ENCODE measurements around the gene RHCE.
"Not testable (repeated sequence)": the region's sequence is repeated elsewhere in the genome, so short reads cannot be mapped to it uniquely, and the experiment has no call there.

Gene RHCE

DNA sequence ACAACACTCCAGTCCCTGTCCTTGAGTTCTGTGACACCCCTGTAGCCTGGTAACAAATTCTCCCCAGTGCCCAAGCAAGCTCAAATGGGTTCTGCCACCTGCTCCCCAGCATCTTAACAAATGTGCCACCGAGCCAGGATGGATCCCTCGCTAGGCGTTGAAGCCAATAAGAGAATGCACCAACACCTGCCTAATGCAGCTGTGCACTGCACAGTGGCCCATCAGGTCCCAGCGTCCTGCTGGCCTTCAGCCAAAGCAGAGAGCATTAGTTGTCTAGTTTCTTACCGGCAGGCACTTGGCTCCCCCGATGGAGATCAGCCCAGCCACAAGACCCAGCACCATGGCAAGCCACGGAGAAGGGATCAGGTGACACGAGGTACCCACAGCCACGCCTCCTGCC is 31.9 kb downstream of the RHCE start:
- not testable (repeated sequence) for H3K4me1 Mint-ChIP-seq (ENCODE audit: low read depth); H3K27me3 Mint-ChIP-seq; H3K4me3 Mint-ChIP-seq; H3K9me3 Mint-ChIP-seq (ENCODE audit: low read depth); H3K27ac Mint-ChIP-seq; H3K36me3 Mint-ChIP-seq

DNA sequence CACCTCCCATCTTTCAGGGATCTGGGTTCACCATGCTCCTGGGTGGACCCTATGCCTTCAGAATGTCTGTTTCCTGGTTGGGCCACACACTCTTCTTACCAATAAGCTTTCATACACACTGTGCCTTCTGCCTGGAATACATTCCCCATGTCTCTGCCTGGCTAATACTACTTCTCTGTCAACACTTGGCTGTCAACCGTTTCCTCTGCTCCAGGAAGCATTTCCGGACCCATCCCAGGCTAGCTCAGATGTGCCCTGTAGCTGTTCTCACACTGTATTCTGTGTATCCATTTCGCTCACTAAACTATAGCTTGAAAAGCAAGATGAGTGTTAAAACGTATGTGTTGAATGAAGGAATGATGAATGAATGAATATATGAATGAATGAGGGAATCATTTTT is 33.5 kb downstream of the RHCE start:
- H3K27ac Mint-ChIP-seq; H3K9me3 Mint-ChIP-seq (ENCODE audit: low read depth); H3K4me1 Mint-ChIP-seq (ENCODE audit: low read depth); H3K4me3 Mint-ChIP-seq; H3K36me3 Mint-ChIP-seq; H3K27me3 Mint-ChIP-seq: not testable (repeated sequence)

DNA sequence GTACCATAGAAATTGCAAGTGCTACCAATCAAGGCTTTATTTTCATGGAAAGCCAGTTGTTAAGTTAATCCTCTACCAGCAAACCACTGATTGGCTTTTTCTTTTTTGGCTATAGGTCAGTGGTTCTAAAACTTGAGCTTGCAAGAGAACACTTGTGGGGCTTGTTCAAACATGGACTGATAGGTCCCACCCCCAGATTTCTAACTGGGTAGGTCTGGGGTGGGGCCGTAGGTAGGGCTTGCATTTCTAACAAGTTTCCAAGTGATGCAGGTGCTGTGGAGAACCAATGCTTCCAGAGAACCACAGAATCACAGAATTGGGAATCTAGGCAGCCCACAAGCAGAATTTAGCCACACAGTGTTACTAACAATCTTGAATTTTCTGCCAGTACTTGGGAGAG is 36.8 kb downstream of the RHCE start:
- not testable (repeated sequence) for H3K4me3 Mint-ChIP-seq; H3K4me1 Mint-ChIP-seq (ENCODE audit: low read depth); H3K27ac Mint-ChIP-seq; H3K27me3 Mint-ChIP-seq; H3K36me3 Mint-ChIP-seq; H3K9me3 Mint-ChIP-seq (ENCODE audit: low read depth)

DNA sequence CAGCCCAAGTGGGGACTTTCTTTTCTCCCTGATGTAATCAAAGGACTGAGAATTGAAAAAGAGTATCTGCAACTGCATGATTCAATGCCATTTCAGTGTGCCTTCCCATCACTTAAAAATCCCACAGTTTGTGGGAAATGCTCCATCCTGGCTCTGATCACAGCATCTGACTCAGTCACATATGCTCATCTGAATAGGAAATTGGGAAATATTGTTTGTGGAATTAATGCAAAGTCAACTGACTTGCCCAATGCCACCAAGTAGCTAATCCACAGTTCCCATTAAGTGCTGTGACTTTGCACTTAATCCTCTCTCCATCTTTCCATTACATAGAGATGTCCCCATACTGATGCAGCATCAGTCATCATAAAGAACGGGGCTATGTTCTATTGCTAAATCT is 37.5 kb downstream of the RHCE start:
- H3K27me3 Mint-ChIP-seq; H3K36me3 Mint-ChIP-seq; H3K9me3 Mint-ChIP-seq (ENCODE audit: low read depth); H3K4me3 Mint-ChIP-seq; H3K27ac Mint-ChIP-seq; H3K4me1 Mint-ChIP-seq (ENCODE audit: low read depth): not testable (repeated sequence)

DNA sequence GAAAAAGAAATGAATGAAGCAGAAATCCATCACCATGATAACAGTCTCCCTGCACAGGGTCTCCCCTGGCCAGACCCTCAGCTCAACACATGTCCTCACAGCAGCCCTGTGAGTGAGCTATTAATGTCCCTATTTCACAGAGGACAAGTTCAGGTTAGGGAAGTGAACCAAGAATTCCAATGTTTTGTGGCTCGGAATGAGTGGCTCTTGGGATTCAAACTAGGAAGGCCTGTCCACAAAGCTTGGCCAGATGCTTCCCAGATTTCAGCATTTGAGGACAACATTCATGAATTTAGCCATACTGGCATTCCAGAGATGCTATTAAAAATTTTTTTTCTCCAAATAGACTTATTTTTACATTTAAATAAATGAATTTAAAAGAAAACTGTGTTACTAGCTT is 38.1 kb downstream of the RHCE start:
- not testable (repeated sequence) for H3K27ac Mint-ChIP-seq; H3K4me1 Mint-ChIP-seq (ENCODE audit: low read depth); H3K36me3 Mint-ChIP-seq; H3K4me3 Mint-ChIP-seq; H3K27me3 Mint-ChIP-seq; H3K9me3 Mint-ChIP-seq (ENCODE audit: low read depth)

DNA sequence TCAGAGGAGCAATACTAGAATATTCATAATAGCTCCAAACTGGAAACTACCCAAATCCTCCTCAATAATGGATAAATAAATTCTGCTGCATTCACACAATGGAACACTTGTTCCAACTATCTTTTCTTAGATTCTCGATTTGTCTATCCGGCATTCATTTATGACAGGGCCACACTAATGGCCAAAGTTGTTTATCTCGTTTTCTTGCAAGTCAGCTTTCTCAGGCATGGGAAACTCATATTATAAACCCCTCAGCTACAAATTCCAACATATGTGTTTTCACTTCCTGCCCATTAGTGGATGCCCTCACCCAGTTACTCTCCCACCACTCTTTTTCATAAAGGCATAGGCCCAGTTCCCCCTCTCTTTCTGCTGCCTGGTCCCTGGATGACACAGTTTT is 42.3 kb downstream of the RHCE start:
- not testable (repeated sequence) for H3K4me3 Mint-ChIP-seq; H3K4me1 Mint-ChIP-seq (ENCODE audit: low read depth); H3K27ac Mint-ChIP-seq; H3K9me3 Mint-ChIP-seq (ENCODE audit: low read depth); H3K27me3 Mint-ChIP-seq; H3K36me3 Mint-ChIP-seq

DNA sequence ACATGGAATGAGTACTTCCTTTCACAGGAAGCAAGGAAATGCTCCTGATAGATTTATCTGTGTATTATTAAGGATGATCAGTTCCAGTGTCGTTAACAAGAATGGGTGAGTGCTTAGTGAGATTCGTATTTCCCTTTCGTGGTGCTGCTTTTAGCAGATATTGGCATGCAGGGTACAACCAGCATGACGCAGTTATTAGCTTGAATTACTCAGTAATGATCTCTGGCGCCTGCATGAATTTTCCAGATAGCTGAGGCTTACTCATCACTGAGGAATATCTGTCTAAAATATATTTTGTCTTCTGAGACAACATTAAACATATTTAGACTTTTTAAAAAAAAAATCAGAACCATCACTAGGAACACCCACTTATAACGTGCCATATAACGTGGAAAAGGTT is 48.9 kb downstream of the RHCE start:
- H3K36me3 Mint-ChIP-seq; H3K4me3 Mint-ChIP-seq; H3K9me3 Mint-ChIP-seq (ENCODE audit: low read depth); H3K27ac Mint-ChIP-seq; H3K4me1 Mint-ChIP-seq (ENCODE audit: low read depth); H3K27me3 Mint-ChIP-seq: not testable (repeated sequence)

GRCh38 chr1:25369691-25370271 is 50.8 kb downstream of the RHCE start:
- not testable (repeated sequence) for H3K27ac Mint-ChIP-seq; H3K9me3 Mint-ChIP-seq (ENCODE audit: low read depth); H3K36me3 Mint-ChIP-seq

DNA sequence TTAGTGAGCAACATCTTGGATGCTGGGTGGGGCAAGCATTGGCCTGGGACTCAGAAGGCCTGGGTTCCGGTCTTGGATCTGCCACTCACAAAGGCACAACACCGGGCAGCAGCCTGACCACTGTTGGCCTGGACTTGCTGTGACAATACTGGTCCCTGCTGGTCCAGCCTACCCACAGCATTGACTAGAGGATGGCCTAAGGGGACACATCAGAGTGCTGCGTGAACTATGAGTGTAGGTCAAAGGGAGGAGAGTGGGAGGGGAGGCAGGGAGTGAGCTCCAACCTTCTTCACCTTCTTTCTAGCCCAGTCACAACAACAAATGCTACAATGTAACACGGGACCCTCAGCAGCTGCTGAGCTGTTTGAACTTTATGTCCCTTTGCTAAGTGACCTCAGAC is 51.4 kb downstream of the RHCE start:
- Mint-ChIP-seq H3K27me3 (no peaks in the 10 kb centered on the region), H3K9me3 (ENCODE audit: low read depth) (no peaks in the 10 kb centered on the region), H3K4me3 (no peak overlapping the region), H3K27ac (no peak overlapping the region), H3K36me3 (no peaks in the 10 kb centered on the region), H3K4me1 (ENCODE audit: low read depth) (no peaks in the 10 kb centered on the region)

More at GRCh38 chr1:25369691-25370271, 50.8 kb downstream of the RHCE start:
- not testable (repeated sequence) for H3K4me1 Mint-ChIP-seq (ENCODE audit: low read depth); H3K27me3 Mint-ChIP-seq; H3K4me3 Mint-ChIP-seq

DNA sequence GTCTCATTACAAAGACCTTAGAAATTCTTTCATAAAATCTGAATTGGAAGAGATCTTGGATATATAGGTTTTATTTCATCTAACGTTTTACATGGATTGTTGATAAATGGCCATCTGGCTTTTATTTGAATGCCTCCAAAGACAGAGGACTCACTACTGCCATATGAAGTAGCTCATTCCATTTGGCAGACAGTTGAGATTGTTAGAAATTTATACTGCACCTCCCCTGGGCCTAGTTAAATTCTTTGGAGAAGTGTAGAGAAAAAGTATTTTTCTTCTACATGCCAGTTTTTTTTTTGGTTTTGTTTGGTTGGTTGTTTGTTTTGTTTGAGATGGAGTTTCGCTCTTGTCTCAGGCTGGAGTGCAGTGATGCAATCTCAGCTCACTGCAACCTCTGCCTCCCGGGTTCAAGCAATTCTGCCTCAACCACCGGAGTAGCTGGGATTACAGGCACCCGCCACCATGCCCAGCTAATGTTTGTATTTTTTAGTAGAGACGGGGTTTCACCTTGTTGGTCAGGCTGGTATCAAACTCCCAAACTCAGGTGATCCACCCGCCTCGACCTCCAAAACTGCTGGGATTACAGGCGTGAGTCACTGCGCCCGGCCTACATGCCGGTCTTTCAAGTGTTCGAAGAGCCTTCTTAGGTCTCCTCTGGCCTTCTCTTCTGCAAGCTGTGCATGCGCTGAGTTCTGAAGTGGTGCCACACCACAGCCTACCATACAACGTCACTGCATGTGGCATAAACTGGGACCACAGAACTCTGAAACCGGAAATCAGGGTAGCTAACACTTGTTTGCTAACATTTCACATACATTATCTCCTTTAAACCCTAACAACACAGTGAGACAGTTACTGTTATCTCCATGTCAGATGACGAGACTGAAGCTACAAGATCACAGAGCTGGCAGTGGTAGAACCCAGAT is 57.7 kb downstream of the RHCE start:
- H3K4me3 Mint-ChIP-seq; H3K27me3 Mint-ChIP-seq; H3K27ac Mint-ChIP-seq; H3K36me3 Mint-ChIP-seq; H3K9me3 Mint-ChIP-seq (ENCODE audit: low read depth): not testable (repeated sequence)
- peaks cover 13% of the 10 kb centered on the region for H3K4me1 Mint-ChIP-seq (ENCODE audit: low read depth)

- H3K4me3 Mint-ChIP-seq = no peak overlapping the region
- peaks cover 20% of the 10 kb centered on the region for H3K4me1 Mint-ChIP-seq (ENCODE audit: low read depth)
- H3K27ac Mint-ChIP-seq = peak overlapping the region; percentile 91
- H3K27me3 Mint-ChIP-seq = no peaks in the 10 kb centered on the region
- no peaks in the 10 kb centered on the region for H3K9me3 Mint-ChIP-seq (ENCODE audit: low read depth)
- peaks cover 3% of the 10 kb centered on the region for H3K36me3 Mint-ChIP-seq
Observed at GRCh38 chr1:25361901-25362300, 58.7 kb downstream of the RHCE start.

DNA sequence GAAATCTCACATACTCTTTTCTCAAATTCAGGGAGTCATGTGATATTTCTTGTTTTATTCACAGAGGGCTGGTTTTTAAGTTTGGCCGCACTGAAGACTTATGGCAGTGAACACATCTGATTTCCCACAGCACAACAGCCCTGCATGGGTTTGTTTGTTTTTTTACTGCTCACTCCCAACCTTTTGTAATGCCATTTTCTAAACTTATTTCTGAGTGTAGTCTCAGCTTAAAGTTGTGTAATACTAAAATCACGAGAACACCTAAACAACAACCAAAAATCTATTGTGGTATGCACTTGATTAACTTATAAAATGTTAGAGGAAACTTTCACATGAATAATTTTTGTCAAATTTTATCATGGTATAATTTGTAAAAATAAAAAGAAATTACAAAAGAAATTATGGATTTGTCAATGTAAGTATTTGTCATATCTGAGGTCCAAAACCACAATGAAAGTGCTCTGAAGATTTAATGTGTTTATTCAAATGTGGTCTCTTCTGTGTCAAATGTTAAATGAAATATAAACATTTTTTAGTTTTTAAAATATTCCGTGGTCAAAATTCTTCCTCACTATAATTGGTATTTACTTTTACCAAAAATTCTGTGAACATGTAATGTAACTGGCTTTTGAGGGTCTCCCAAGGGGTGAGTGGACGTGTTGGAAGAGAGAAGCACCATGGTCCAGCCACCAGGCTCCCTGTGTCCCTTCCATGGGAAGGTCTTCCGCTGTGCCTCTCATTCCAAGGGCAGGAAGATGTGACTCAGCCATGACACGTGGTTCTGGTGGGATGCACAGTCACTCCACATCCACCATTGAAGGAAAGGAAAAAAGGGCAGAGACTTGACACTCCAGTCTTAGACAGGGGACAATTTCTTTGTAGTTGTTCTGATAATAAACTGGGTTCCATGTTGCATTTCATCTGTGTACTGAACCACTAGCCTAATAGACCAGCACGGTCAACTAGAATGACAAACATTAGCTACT is 59.7 kb downstream of the RHCE start:
- Mint-ChIP-seq H3K4me1 (ENCODE audit: low read depth) (peaks cover 30% of the 10 kb centered on the region), H3K27ac (peak overlapping the region; percentile 91), H3K27me3 (no peaks in the 10 kb centered on the region), H3K9me3 (ENCODE audit: low read depth) (no peaks in the 10 kb centered on the region), H3K4me3 (no peak overlapping the region), H3K36me3 (peaks cover 4% of the 10 kb centered on the region)

GRCh38 chr1:25356848-25357247 is 63.8 kb downstream of the RHCE start:
- Mint-ChIP-seq H3K9me3 (ENCODE audit: low read depth) (no peaks in the 10 kb centered on the region), H3K4me1 (ENCODE audit: low read depth) (peaks cover 35% of the 10 kb centered on the region), H3K4me3 (peak overlapping the region; percentile 42), H3K27me3 (no peaks in the 10 kb centered on the region), H3K36me3 (peaks cover 7% of the 10 kb centered on the region), H3K27ac (peak overlapping the region; percentile 85)

DNA sequence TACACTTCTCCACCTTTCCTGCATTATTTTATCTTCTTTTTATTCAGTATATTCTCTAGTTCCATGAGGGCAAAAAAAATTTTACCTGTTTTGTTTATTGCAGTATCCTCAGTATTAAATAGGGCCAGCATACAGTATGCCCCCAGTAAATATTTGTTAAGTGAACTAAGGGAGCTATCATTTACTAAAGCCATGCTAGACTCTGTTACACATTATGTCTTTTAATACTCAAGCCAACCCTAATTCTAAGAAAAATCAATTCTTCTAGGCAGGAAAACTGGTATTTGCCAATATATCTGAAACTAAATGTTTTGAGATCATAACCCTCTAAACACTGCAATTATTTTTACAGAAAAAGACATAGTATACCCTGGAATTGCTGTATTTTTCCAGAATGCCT is 64.2 kb downstream of the RHCE start:
- peak overlapping the region; percentile 85 for H3K27ac Mint-ChIP-seq
- no peaks in the 10 kb centered on the region for H3K9me3 Mint-ChIP-seq (ENCODE audit: low read depth)
- no peaks in the 10 kb centered on the region for H3K27me3 Mint-ChIP-seq
- H3K36me3 Mint-ChIP-seq = peaks cover 7% of the 10 kb centered on the region
- peak overlapping the region; percentile 40 for H3K4me3 Mint-ChIP-seq
- H3K4me1 Mint-ChIP-seq (ENCODE audit: low read depth) = peaks cover 35% of the 10 kb centered on the region

DNA sequence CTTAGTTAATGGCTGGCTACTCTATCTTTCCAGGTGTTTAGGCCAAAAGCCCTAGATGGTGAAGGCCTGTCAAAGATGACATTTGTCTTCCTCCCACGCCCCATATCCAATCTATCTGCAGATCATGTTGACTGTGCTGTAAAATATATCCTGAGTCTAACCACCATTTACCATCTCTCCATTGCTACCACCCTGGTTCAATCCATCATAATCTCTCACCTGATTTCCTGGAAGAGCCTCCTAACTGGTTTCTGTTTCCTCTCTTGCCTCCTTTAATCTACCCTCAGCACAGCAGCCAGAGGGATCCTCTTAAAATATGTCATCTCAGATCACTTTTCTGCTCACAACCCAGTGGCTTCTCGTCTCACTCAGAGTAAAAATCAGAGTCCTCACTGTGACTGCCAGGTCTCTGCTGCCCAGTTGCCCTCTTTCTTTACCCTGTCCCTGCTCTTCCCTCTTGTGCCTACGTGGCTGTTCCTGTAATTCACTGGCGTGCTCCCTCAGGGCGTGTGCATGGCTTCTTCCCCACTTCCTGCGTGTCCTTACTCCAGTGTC is 64.7 kb downstream of the RHCE start:
- no peaks in the 10 kb centered on the region for H3K27me3 Mint-ChIP-seq
- H3K27ac Mint-ChIP-seq = peak overlapping the region; percentile 85
- no peaks in the 10 kb centered on the region for H3K9me3 Mint-ChIP-seq (ENCODE audit: low read depth)
- peak overlapping the region; percentile 40 for H3K4me3 Mint-ChIP-seq
- peaks cover 33% of the 10 kb centered on the region for H3K4me1 Mint-ChIP-seq (ENCODE audit: low read depth)
- peaks cover 7% of the 10 kb centered on the region for H3K36me3 Mint-ChIP-seq
